Body of pancreas (tissue), 4 donors: ENCODE data around the gene TMEM141. TPM values are rescaled to one million over a fixed set of nuclear protein-coding genes. Genes with fewer than 3 reads are reported as not detected.

ENCODE experiments used
- ATAC-seq: fragments of 150-250 bp; one replicate; pipeline ENCODE4 v1.9.1; 2016
- DNase-seq, 4 donors: peaks; one replicate each; pipeline ENCODE4 v3.0.0-alpha.2; 2019
- H3K27ac ChIP-seq, 4 donors: fragments of 200-600 bp; sonication (generic); 1 replicate in 3 of 4; 2 replicates in 1 of 4; pipeline versions ENCODE4 v1.5.1 to v1.6.1; 2016 to 2019; ENCODE audit warnings: mild to moderate bottlenecking in 1 of 4, mixed read lengths in 1 of 4, moderate library complexity in 1 of 4
- H3K27me3 ChIP-seq, 2 donors: fragments of 200-600 bp; sonication (generic); one replicate each; pipeline ENCODE4 v1.6.0; 2016; ENCODE audit warnings: mild to moderate bottlenecking in 1 of 2
- H3K36me3 ChIP-seq, 2 donors: fragments of 200-600 bp; sonication (generic); replicated peaks in 1 of 2; 2 replicates each; pipeline ENCODE4 v1.5.1; 2016; ENCODE audit warnings: low read depth in 2 of 2; ENCODE audit not compliant: insufficient read depth in 1 of 2
- H3K4me1 ChIP-seq: fragments of 200-600 bp; sonication (generic); one replicate; pipeline ENCODE4 v1.6.0; 2016
- H3K4me3 ChIP-seq, 2 donors: fragments of 200-600 bp; sonication (generic); 1 replicate in 1 of 2; 2 replicates in 1 of 2; pipeline ENCODE4 v1.5.1; 2016 to 2019
- H3K9me3 ChIP-seq, 3 donors: fragments of 200-600 bp; sonication (generic); 1 replicate in 2 of 3; 2 replicates in 1 of 3; pipeline ENCODE4 v1.5.1; 2016
- POLR2A ChIP-seq, 3 donors: fragments of 450-650 bp; IDR thresholded peaks; one replicate each; pipeline ENCODE4 v1.6.1; 2016; ENCODE audit warnings: antibody characterized with exemption in 3 of 3, mild to moderate bottlenecking in 2 of 3
- WGBS, 2 donors: methylation state at CpG; one replicate each; pipeline ENCODE4 v1.1.5; 2017; 5-methylcytosine and 5-hydroxymethylcytosine counted together
- intact Hi-C: fragments of 100-400 bp; cut with DNase I; formaldehyde crosslinking; loops from one replicate; pipeline ENCODE4 v1.15.1; 2023
- total RNA-seq, 2 donors: library from RNA; depleted of rRNA; stranded (reverse); fragments of >200 nt; gene quantifications; one replicate each; pipeline ENCODE4 v1.1.0, GENCODE V29; 2016
- TF ChIP-seq, protein P1 (sequence below), 7 experiments: fragments of 450-650 bp in 4 of 7; fragments of 200-600 bp in 3 of 7; sonication (generic) in 3 of 7; IDR thresholded peaks; one replicate each; pipeline ENCODE4 v1.5.1; 2016 to 2019; ENCODE audit warnings: antibody characterized with exemption in 7 of 7

The TMEM141 gene
- total RNA-seq, 2 donors from 2014 or later, result 45.1 to 52.1 TPM

DNA sequence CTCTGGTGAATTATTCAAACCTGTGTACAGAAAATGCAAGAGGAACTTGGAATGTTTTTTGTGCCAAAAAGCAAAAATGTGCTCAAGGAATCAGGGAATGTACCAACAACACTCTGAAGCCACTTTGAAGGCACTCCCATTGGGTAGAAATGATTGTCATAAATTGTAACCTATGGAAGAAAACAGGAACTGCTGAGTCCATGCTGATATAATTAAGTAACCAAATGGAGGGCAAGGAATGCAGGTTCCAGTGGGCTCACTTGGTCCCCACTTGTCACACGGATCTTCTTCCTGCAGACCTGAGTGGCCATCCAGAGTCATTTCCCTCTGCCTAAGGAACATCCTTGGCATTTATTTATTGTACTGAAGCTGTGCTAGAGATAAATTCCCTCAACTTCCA lies 39.9 kb upstream of the TMEM141 start:
- no peak overlapping the region for H3K4me3 ChIP-seq
- H3K36me3 ChIP-seq, result no peaks in the 10 kb centered on the region
- intact Hi-C loops, result no loop called here
- H3K4me1 ChIP-seq, result peaks cover 13% of the 10 kb centered on the region
- H3K9me3 ChIP-seq, result peaks cover 0 to 4% (median 0%) of the 10 kb centered on the region in 3 donors
- ATAC-seq, result no peak
- no peak for TF ChIP-seq POLR2A (IDR thresholded peaks at IDR 0.05)
- TF ChIP-seq, protein P1, sequence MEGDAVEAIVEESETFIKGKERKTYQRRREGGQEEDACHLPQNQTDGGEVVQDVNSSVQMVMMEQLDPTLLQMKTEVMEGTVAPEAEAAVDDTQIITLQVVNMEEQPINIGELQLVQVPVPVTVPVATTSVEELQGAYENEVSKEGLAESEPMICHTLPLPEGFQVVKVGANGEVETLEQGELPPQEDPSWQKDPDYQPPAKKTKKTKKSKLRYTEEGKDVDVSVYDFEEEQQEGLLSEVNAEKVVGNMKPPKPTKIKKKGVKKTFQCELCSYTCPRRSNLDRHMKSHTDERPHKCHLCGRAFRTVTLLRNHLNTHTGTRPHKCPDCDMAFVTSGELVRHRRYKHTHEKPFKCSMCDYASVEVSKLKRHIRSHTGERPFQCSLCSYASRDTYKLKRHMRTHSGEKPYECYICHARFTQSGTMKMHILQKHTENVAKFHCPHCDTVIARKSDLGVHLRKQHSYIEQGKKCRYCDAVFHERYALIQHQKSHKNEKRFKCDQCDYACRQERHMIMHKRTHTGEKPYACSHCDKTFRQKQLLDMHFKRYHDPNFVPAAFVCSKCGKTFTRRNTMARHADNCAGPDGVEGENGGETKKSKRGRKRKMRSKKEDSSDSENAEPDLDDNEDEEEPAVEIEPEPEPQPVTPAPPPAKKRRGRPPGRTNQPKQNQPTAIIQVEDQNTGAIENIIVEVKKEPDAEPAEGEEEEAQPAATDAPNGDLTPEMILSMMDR (IDR thresholded peaks at IDR 0.05), result no peak
- DNase-seq, result no peak
- no peak overlapping the region for H3K27ac ChIP-seq
- H3K27me3 ChIP-seq, result no peaks in the 10 kb centered on the region
- WGBS, 2 donors, result 85 to 93% methylated on average over 1 of the region's 1 CpG

DNA sequence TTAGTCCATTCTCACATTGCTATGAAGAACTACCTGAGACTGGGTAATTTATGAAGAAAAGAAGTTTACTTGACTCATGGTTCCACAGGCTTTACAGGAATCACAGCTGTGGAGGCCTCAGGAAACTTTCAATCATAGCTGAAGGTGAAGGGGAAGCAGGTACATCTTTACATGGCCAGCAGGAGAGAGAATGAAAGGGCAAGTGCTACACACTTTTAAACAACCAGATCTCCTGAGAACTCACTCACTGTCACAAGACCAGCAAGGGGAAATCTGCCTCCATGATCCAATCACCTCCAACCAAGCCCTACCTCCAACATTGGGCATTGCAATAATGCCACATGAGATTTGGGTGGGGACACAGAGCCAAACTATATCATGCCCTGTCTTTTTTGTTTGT lies 39.3 kb upstream of the TMEM141 start:
- TF ChIP-seq POLR2A (IDR thresholded peaks at IDR 0.05), result no peak
- TF ChIP-seq, protein P1 (IDR thresholded peaks at IDR 0.05), result no peak

DNA sequence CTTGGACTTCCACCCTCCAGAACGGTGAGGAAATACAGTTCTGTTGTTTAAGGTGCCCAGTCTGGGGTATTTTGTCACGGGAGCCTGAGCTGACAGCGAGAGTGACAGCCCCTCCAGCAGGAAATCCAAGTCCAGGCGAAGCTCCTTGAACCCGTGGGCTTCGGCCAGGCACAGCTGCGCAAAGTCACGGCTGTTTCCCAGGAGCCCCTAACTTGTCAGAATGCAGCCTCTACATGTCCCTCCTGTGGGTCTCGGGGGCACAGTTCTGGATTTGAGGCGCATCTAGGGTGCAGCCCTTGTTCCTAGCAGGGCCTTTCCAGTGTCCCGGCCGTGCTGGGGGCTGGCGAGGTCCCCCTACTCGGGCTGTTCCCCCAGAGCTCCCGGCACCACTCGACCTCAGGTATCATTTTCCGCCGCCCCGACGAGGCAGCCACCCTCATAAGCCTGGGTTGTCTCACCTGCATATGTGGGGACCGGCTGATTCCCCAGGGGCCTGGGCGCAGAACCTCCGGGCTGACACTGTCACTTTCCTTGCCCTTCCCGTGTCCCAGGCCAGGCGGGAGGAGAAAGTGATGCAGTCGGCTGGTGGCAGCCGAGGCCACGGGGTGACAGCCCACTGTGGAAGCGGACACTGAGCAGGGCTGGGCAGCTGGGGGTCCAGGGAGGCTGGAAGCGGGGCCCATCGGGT lies 37.6 kb upstream of the TMEM141 start:
- no peak for ATAC-seq
- peaks cover 9% of the 10 kb centered on the region for H3K4me1 ChIP-seq

More for the DNA sequence above, 39.3 kb upstream of the TMEM141 start:
- Histone ChIP-seq H3K36me3 (no peaks in the 10 kb centered on the region), H3K4me3 (no peak overlapping the region), H3K4me1 (peaks cover 13% of the 10 kb centered on the region), H3K27me3 (no peaks in the 10 kb centered on the region), H3K27ac (no peak overlapping the region), H3K9me3 (peaks cover 0 to 6% (median 0%) of the 10 kb centered on the region in 3 donors)
- intact Hi-C loops, result no loop called here
- ATAC-seq (no peak), DNase-seq (no peak)

DNA sequence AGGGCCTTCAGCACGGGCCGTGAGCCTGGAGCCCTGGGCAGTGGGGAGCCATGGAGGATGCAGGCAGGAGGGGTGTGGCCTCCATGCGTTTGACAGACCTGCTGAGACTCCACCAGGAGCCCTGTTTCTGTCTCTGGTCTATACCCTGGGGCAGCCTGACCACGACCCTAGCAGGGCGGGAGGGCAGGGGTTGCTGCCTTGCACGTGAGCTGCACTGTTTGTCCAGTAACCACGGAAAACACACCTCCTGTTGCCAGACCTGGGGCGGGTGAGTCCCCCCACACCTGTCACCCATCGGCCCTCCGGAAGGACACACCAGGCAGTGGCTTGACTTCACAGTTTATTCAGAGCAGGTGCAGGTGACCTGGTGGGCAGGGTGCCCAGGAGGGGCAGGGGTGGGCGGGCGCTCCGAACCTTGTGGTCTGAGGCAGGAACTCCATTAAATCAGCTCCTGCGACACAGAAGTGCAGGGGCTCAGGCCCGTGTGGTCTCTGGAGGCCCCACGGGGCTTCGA lies 37.0 kb upstream of the TMEM141 start:
- no peaks in the 10 kb centered on the region for H3K36me3 ChIP-seq
- no peak overlapping the region for H3K4me3 ChIP-seq
- TF ChIP-seq, protein P1 (IDR thresholded peaks at IDR 0.05), result no peak
- TF ChIP-seq POLR2A (IDR thresholded peaks at IDR 0.05), result no peak
- 74 to 100% methylated on average over 1 to 14 of the region's 17 CpGs for WGBS, 2 donors
- peaks cover 3% of the 10 kb centered on the region for H3K4me1 ChIP-seq
- intact Hi-C loops, result no loop called here
- H3K27ac ChIP-seq, result no peak overlapping the region
- H3K27me3 ChIP-seq, result no peaks in the 10 kb centered on the region
- H3K9me3 ChIP-seq, result peaks cover 0 to 6% (median 0%) of the 10 kb centered on the region in 3 donors
- ATAC-seq, result no peak
- no peak for DNase-seq

More for the DNA sequence above, 37.6 kb upstream of the TMEM141 start:
- intact Hi-C loops, result no loop called here
- WGBS, 2 donors, result 78 to 90% methylated on average over 16 to 31 of the region's 31 CpGs
- no peak for DNase-seq
- Histone ChIP-seq H3K4me3 (no peak overlapping the region), H3K27me3 (no peaks in the 10 kb centered on the region), H3K36me3 (no peaks in the 10 kb centered on the region), H3K27ac (no peak overlapping the region), H3K9me3 (peaks cover 0 to 6% (median 0%) of the 10 kb centered on the region in 3 donors)
- TF ChIP-seq POLR2A (IDR thresholded peaks at IDR 0.05), result no peak
- TF ChIP-seq, protein P1 (IDR thresholded peaks at IDR 0.05), result no peak
